Measurements from ENCODE around the gene GPA33. TPM values are rescaled to one million over a fixed set of nuclear protein-coding genes. Genes with fewer than 3 reads are reported as not detected.

The GPA33 gene
- total and polyA plus RNA-seq, 10 donors: 0.07 to 1.4 (median 0.79) TPM

- no peaks in the 10 kb centered on the region for H3K9me3 ChIP-seq
- peaks cover 0 to 46% (median 9%) of the 10 kb centered on the region in 7 donors for H3K27me3 ChIP-seq (replicated peaks in 1 of 7)
- no peaks in the 10 kb centered on the region for H3K36me3 ChIP-seq
- DNase-seq: no peak
- 93 to 98% (median 94%) methylated on average over 4 of the region's 4 CpGs for WGBS, 5 donors
- no peak overlapping the region for H3K27ac ChIP-seq
- peaks cover 0 to 11% (median 10%) of the 10 kb centered on the region in 6 donors for H3K4me1 ChIP-seq
- intact Hi-C loops (cut with DNase I; ENCODE audit: low total_unique reads): no loop called here
- H3K4me3 ChIP-seq: no peak overlapping the region
- TF ChIP-seq POLR2AphosphoS5 (IDR thresholded peaks at IDR 0.05) (no peak), POLR2A (IDR thresholded peaks at IDR 0.05) (no peak), CTCF (IDR thresholded peaks at IDR 0.05 in 8 of 11, conservative IDR thresholded peaks at IDR 0.05 in 3 of 11) (no peak)
Observed at GRCh38 chr1:167122568-167122967, 32.4 kb upstream of the GPA33 start.

DNA sequence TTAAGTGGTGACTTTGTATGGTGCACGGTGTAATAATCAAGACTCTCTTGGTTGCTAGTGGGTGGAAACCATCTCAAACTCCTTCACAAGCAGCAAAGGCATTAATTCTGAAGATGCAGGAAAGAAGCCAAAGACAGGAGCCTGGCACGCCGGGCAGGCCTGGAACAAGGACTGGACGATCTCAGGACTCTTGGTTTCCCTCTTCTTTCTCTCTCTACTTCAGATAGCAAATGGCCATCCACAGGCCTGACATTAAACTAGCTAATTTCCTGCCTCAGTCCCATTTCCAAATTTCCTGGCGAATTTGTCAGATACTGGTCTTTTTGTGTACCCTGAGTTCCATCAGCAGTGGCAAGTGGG lies 31.9 kb upstream of the GPA33 start:
- 84 to 92% (median 88%) methylated on average over 5 of the region's 5 CpGs for WGBS, 5 donors
- Histone ChIP-seq H3K27me3 (replicated peaks in 1 of 7) (peaks cover 0 to 41% (median 9%) of the 10 kb centered on the region in 7 donors), H3K36me3 (no peaks in the 10 kb centered on the region), H3K27ac (no peak overlapping the region), H3K4me3 (no peak overlapping the region), H3K4me1 (peaks cover 0 to 11% (median 10%) of the 10 kb centered on the region in 6 donors), H3K9me3 (no peaks in the 10 kb centered on the region)
- TF ChIP-seq POLR2AphosphoS5 (IDR thresholded peaks at IDR 0.05) (no peak), POLR2A (IDR thresholded peaks at IDR 0.05) (no peak), CTCF (IDR thresholded peaks at IDR 0.05 in 8 of 11, conservative IDR thresholded peaks at IDR 0.05 in 3 of 11) (no peak)
- intact Hi-C loops (cut with DNase I; ENCODE audit: low total_unique reads): no loop called here
- no peak for DNase-seq

DNA sequence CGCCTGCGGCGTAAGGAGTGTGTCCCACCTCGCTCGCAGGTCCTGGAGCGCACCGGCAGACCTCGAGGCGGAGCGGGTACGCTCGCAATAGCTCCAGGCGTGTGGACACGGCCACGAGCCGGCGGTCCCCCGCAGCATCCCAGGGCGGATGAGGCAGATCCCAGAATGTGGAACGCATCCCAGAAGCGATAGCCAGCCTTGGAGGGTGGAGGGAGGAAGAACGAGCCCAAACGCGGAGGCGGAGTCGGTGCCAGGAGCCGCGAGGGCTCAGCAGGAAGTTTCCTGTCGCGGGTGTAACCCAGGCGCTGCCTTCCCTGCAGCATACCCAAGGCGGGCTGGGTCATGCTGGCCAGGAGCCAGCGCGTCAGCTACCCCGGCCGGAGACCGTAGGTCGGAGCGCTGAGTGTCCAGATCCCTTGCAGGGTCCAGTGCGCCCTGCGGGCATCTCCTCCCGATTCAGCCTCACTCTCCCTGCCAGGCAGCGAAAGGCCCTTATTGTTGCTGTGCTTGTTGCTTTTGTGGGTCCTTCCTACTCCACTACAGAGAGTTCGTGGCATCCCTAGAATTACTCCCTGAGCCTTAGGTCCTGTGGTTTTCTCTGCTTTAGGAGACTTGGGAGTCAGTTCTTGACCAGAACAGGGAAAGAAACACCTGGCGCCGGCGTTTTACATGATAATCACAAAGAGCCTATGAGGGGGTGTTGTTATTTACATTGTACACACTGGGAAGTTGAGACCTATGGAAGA lies 31.4 kb upstream of the GPA33 start:
- no peaks in the 10 kb centered on the region for H3K36me3 ChIP-seq
- H3K27ac ChIP-seq: no peak overlapping the region
- H3K27me3 ChIP-seq (replicated peaks in 1 of 7): peaks cover 0 to 36% (median 9%) of the 10 kb centered on the region in 7 donors
- intact Hi-C loops (cut with DNase I; ENCODE audit: low total_unique reads): no loop called here
- DNase-seq: peak; percentile 82
- H3K9me3 ChIP-seq: no peaks in the 10 kb centered on the region
- H3K4me3 ChIP-seq: peak overlapping the region; percentile 13 to 69 (median 32)
- TF ChIP-seq CTCF (IDR thresholded peaks at IDR 0.05 in 8 of 11, conservative IDR thresholded peaks at IDR 0.05 in 3 of 11): no peak
- TF ChIP-seq POLR2A (IDR thresholded peaks at IDR 0.05): no peak
- TF ChIP-seq POLR2AphosphoS5 (IDR thresholded peaks at IDR 0.05): peak in 2 of 3 donors; percentile 32 to 49
- H3K4me1 ChIP-seq: peaks cover 0 to 11% (median 10%) of the 10 kb centered on the region in 6 donors
- WGBS, 5 donors: 13 to 17% (median 14%) methylated on average over 30 to 47 of the region's 47 CpGs

- Histone ChIP-seq H3K27me3 (replicated peaks in 1 of 7) (peaks cover 0 to 29% (median 9%) of the 10 kb centered on the region in 7 donors), H3K4me3 (peak overlapping the region; percentile 13 to 69 (median 32)), H3K9me3 (no peaks in the 10 kb centered on the region), H3K36me3 (no peaks in the 10 kb centered on the region), H3K27ac (no peak overlapping the region), H3K4me1 (peaks cover 0 to 11% (median 10%) of the 10 kb centered on the region in 6 donors)
- intact Hi-C loops (cut with DNase I; ENCODE audit: low total_unique reads): no loop called here
- no peak for DNase-seq
- 32 to 45% (median 43%) methylated on average over 13 of the region's 13 CpGs for WGBS, 5 donors
- TF ChIP-seq POLR2A (IDR thresholded peaks at IDR 0.05) (no peak), CTCF (IDR thresholded peaks at IDR 0.05 in 8 of 11, conservative IDR thresholded peaks at IDR 0.05 in 3 of 11) (no peak), POLR2AphosphoS5 (IDR thresholded peaks at IDR 0.05) (no peak)
Observed at GRCh38 chr1:167120899-167121298, 30.7 kb upstream of the GPA33 start.
